HG02981 (cell line): ENCODE data around the gene MRPL53.

Source experiments
- ATAC-seq: cut with Tn5 transposase; IDR thresholded peaks from one replicate; pipeline ENCODE4 v1.9.1; 2021; ENCODE audit warnings: mild to moderate bottlenecking, moderate library complexity; ENCODE audit not compliant: unreplicated experiment

MRPL53 gene

GRCh38 chr2:74472086-74472944 is at the start of gene MRPL53:
TSS of gene MRPL53 (minus strand) at chr2:74472680. CDS start at chr2:74472660, 20 bp downstream.
- peak; percentile 77 for ATAC-seq

DNA sequence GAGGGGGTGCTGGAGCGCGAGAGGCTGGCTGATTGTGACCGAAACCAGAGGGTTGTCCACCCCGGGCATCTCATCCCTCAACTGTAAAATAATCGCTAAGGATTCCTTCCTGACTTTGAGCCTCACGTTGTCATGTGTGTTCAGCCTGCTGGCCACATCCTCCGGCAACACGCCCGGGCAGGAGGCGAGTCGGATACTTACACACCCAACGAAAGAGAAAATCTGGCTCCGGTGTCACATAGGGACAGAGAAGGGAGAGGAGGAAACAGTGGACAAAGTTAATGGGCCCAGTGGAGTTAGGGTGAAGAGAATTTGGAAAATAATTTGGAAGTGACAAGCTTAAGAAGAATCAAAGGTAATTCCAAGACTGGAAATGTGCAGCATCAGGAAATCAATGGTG is 44.2 kb upstream of the MRPL53 start:
- ATAC-seq = no peak

DNA sequence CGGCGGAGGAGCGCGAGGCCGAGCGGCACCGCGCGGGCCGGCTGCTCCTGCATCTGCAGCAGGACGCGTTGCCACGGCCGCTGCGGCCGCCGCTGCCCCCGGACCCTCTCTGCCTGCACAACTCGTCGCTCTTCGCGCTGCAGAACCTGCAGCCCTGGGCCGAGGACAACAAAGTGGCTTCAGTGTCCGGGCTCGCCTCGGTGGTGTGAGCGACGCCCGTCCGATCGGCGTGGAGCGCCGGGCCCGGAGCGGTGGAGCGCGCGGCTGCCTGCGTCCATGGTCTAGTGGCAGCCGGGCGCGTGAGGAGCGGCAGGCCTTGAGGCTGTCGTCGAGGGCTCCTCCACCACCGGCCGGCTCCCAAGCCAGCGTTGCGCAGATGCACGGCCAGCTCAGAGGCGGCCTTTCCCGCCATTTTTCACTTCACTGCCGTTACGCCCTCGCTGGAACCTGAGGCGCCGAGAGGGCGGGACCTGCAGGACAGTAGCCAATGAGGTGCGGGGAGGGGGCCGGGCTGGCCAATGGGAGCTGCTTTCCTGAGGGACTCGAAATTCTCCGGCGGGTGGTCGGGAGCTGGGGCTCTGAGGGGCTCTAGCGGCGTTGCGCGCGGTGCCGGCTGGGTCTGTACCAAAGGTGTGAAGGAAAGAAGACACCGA is 43.6 kb upstream of the MRPL53 start:
- peak; percentile 57 for ATAC-seq

DNA sequence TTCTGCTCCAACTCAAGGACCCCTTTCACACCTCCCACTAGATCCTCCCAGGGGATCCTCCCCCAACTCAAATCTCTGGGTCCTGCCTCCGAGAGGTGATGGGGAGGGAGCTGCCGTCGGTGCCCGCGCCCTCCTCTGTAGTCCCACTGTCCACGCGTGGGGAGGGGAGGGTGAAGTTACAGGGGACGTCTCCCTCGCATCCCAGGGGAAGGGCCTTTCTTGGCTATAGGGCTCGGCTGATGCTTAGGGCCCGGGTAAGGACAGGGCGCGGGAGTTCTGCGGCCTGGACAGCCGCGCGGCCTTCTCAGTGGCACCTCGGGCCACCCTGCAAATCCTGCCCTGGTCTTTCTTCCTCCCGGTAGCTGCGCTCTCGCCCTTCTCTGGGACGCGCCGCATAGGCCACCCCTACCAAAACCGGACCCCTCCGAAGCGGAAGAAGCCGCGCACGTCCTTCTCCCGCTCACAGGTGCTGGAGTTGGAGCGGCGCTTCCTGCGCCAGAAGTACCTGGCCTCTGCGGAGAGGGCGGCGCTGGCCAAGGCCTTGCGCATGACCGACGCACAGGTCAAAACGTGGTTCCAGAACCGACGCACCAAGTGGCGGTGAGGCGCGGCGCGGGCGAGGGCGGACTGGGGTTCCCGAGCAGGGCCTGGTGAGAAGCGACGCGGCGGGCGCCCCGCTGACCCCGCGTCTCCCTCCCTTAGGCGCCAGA is 42.9 kb upstream of the MRPL53 start:
- ATAC-seq = peak; percentile 2

DNA sequence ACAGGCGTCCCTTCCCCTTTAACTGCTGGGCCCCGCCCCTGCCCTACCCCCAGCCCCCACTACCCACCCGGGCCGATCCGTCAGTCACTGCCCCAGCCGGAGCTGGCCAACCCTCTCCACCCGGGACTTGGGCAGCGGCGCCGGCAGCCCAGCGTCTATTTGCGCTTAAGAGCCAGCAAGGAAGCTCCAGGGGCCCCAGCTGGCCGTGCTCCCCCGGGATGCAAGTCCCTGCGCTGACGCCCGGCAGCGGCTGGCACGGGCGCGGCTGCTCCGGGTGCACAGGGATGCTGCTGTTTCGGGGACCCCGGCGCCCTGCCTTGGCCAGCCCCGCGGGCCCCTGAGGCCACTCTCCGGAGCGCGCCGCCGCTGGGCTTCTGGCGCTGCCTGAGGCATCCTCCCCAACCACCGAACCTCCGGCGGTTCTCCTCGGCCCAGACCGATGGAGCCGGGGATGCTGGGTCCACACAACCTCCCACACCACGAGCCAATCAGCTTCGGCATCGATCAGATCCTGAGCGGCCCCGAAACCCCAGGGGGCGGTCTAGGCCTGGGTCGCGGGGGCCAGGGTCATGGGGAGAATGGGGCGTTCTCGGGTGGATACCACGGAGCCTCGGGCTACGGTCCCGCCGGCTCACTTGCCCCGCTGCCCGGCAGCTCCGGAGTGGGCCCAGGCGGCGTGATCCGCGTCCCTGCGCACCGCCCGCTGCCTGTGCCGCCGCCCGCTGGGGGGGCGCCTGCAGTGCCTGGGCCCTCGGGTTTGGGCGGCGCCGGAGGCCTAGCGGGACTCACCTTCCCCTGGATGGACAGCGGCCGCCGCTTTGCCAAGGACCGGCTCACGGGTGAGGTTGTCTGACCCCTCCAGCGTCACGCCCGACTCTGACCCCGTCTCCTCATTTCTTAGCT is 42.1 kb upstream of the MRPL53 start, which contains the start of gene TLX2:
TSS of gene TLX2 (plus strand) at position 83 of the 903 bp plus-strand sequence. CDS start at position 440, 357 bp downstream.
- ATAC-seq = no peak

DNA sequence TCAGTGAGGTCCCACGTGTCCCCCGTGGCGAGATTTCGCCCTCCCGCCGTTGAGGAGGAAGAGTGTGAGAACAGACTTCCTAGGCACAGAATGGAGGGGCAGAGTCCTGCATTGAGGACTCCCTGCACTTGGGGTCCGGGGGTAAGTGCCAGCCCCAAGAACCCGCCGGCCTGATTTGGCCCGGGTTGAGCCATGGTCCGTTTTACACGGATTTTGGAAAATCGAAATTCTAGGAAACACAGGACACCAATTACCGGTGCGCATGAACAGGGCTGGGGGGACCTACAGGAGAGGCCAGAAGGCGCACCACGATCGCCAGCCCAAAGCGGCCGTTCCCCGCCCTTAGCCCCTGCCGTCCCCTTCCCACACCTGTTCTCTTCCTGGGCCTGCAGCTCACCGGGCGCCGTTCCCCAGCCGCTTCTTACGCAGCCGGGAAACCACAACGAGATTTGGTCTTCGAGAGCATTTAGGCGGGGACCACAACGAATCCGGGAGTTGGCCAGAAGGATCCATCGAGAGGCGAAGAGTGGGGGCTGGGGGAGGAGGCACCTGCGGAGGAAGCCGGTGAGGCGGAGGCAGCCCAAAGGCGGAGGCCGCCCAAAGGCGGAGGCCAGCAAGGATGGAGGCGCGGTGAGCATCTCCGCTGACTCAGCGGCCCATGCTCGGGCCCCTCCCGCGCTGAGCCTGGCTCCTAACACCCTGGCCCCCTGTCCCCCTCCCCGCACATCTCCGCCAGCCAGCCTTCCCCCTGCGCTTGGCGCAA is 41.3 kb upstream of the MRPL53 start:
- no peak for ATAC-seq

GRCh38 chr2:74512744-74513604 is 40.5 kb upstream of the MRPL53 start:
- ATAC-seq = no peak

DNA sequence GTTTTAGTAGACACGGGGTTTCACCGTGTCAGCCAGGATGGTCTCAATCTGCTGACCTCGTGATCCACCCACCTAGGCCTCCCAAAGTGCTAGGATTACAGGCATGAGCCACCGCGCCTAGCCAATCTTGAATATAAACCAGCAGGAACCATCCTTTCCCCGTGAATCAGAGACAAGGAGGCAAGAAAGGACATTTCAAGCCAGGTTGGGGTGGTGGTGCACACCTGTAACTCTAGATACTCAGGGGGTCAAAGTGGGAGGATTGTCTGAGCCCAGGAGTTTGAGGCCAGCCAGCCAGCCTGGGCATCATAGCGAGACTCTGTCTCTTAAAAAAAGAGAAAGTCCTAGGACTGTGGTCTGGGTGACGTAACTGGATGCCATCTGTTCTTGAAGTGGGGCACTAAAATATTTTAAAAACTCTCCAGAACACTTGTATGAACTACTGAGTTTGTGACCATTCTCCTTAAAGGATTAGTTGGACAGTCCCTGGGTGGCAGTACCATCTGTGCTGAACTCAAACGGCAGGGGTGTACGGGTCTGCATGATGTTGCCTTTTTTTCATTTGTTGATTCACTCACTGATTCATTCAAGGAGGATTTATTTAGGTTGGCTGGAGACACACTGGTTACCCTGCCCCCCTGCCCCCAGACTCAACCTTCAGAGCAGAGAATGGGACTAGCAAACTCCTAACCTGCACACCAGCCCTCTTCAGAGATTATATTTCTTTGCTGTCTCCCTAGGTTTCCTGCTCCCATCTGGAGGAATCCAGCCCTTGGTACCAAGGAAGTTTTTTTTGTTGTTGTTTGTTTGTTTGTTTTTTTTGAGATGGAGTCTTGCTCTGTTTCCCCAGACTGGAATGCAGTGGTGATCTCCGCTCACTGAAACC is 38.9 kb upstream of the MRPL53 start:
- no peak for ATAC-seq

DNA sequence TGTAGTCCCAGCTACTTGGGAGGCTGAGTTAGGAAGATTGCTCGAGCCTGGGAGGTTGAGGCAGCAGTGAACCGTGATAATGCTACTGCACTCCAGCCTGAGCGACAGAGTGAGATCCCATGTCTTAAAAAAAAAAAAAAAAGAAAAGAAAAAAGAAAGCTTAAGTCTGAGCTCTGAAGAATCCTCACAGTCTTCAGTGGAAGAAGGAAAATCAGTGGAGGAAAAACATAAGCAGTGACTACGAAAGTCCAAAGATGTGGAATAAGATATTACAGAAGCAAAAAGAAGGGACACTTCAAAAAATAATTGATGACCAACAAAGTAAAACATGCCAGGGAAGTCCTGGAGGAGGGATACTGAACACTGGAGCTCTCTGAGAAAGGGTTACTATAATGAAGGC is 37.8 kb upstream of the MRPL53 start:
- no peak for ATAC-seq

GRCh38 chr2:74507926-74508520 is 35.5 kb upstream of the MRPL53 start:
- no peak for ATAC-seq

DNA sequence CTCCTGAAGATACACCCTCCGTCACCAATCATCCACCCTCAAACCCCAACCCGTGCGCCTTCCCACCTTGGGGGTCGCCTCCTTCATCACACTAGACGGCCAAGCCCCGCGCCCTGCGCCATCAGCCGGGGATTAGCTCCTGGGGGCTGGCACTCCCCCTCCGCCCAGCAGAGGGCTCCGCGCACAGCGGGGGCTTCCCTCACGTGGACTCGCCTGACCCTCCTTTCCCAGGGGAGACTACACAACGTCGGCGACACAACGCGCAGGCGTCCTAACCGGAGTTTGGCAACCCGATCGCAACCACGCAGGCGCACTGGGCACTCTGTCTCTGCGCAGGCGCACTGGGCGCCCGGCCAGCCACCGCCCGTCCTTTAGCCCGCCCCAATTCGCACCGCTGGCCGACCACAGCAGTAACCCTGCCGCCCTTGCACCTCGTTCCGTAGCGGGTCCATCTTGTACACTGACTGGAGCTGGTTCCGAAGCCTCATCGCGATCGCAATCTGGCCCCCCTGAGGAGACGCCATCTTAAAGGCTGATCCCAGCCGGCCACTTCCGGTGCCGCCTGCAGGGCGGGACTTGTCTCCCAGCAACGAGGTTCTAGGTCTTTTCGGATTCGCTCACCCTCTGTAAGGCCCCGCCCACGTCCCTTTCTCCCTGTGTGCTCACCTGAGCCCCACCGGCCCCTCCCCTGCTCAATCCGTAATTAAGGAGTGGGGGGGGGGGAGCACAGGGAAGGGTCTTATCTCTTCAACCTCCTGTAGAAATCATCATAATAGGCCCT is 34.9 kb upstream of the MRPL53 start, which contains the start of gene PCGF1:
TSS of gene PCGF1 (minus strand) at position 551 of the 781 bp plus-strand sequence. CDS start at position 524, 27 bp downstream.
- ATAC-seq = peak; percentile 84

- ATAC-seq = no peak
Measured at GRCh38 chr2:74505448-74506246, 33.2 kb upstream of the MRPL53 start.

DNA sequence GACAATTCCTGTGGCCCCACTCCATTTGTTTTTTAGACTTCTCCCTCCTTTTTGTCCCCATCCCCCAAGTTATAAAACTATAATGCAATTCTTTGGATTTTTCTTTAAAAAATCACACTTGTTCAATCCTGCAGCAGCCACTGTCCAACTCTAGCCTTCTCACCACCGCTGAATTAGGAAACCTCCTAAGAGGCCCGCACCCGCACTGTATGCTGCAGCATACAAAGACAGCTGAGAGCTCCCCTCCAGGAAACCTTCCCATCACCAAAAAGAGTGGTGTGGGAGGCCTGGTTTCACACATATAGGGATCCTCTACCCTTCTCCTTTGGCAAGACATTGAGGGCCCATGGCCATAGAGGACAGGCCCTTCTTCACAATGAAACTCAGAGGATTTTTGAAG is 32.1 kb upstream of the MRPL53 start:
- ATAC-seq = no peak

DNA sequence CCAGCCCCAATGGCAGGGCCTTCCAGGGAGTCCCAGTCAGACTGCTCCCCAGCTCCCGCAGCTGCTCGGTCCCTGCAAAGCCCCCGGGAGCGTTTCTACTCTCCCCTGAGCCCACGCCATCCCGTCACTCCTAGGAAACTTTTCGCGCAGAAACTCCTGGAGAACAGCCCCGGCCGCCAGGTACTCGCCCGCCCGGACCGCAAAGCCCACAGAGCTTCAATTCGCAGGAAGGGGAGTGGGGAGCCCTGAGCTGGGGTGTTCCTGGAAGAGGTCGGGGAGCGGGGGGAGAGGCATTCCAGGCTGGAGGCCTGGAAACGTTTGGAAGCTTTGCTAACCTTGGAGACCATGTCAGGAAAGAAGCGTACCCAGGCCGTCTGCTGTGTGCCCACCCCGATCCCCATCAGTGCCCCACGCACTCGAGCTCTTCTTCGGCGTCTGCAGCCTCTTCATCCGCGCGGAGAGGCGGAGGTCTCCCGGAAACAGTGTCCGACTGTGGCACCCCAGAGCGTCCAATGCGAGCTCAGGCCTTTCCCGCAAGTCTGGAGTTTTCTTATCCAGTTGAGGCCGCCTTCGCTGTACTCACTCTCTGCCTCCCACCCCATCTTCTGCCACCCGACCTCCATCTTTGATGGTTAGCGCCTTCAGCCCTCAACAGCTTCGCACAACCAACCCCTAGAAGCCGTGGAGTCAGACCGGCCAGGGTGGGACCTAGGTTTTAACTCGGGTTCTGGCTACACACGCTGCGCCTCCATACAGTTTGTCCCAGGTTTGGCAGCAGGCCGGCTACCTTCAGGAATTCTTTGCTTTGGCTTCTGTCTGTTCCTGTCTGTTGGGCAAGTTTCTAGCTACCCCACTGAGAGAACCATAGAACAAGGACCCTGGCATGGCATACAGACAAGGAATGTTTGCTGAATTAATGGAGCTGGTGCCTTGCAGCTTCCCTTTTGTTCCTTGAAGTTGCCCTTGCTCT is 31.3 kb upstream of the MRPL53 start:
- no peak for ATAC-seq
